HepG2 (cell line): ENCODE results near the gene CNBD2.

Experiments
- HINFP ChIP-seq: sonication (generic); formaldehyde crosslinking; IDR thresholded peaks from 2 replicates; pipeline ENCODE4 v1.4.0; 2020; ENCODE audit warnings: low read depth, mild to moderate bottlenecking, missing genetic modification reagents
- MTA3 ChIP-seq: sonication (generic); formaldehyde crosslinking; IDR thresholded peaks from 2 replicates; pipeline ENCODE4 v1.4.0; 2020; ENCODE audit warnings: missing genetic modification reagents
- POLR2A ChIP-seq, 2 experiments: IDR thresholded peaks; 2 replicates each; pipeline ENCODE4 v1.6.1; 2011; ENCODE audit warnings: low read depth in 2 of 2, low read length in 2 of 2, mild to moderate bottlenecking in 1 of 2, moderate library complexity in 1 of 2; ENCODE audit not compliant: insufficient read depth in 1 of 2
- RXRA ChIP-seq: sonication (generic); formaldehyde crosslinking; IDR thresholded peaks from 2 replicates; pipeline ENCODE4 v1.5.1; 2020; ENCODE audit warnings: missing genetic modification reagents
- SOX6 ChIP-seq, 2 experiments: fragments of 450-650 bp in 1 of 2; sonication (generic) in 1 of 2; formaldehyde crosslinking in 1 of 2; IDR thresholded peaks; 2 replicates each; pipeline versions ENCODE4 v1.4.0 to v1.6.1; 2017 to 2020; ENCODE audit warnings: antibody characterized with exemption in 1 of 2, mild to moderate bottlenecking in 1 of 2, missing genetic modification reagents in 1 of 2
- ZNF138 ChIP-seq: sonication (generic); formaldehyde crosslinking; IDR thresholded peaks from 2 replicates; pipeline ENCODE4 v1.5.0; 2020; ENCODE audit warnings: mild to moderate bottlenecking, low read depth, missing genetic modification reagents
- TF ChIP-seq, protein P1 (sequence below): sonication (generic); formaldehyde crosslinking; IDR thresholded peaks from 2 replicates; pipeline ENCODE4 v1.4.0; 2020; ENCODE audit warnings: missing genetic modification reagents
- TF ChIP-seq, protein P2 (sequence below): IDR thresholded peaks from 2 replicates; pipeline ENCODE4 v1.6.1; 2012; ENCODE audit warnings: low read depth, low read length, improper control_type of control experiment

GRCh38 chr20:36043441-36043840 is 75.1 kb downstream of the CNBD2 start:
- TF ChIP-seq, protein P1, sequence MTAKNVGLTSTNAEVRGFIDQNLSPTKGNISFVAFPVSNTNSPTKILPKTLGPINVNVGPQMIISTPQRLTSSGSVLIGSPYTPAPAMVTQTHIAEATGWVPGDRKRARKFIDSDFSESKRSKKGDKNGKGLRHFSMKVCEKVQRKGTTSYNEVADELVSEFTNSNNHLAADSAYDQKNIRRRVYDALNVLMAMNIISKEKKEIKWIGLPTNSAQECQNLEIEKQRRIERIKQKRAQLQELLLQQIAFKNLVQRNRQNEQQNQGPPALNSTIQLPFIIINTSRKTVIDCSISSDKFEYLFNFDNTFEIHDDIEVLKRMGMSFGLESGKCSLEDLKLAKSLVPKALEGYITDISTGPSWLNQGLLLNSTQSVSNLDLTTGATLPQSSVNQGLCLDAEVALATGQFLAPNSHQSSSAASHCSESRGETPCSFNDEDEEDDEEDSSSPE (CRISPR knock-in tag): no peak
- no peak for TF ChIP-seq SOX6 (IDR thresholded peaks at IDR 0.05)
- no peak for TF ChIP-seq SOX6 (CRISPR knock-in tag; IDR thresholded peaks at IDR 0.05)
- no peak for TF ChIP-seq HINFP (CRISPR knock-in tag)
- TF ChIP-seq MTA3 (CRISPR knock-in tag): no peak
- no peak for TF ChIP-seq POLR2A (IDR thresholded peaks at IDR 0.05; ENCODE audit: insufficient read depth in 1 of 2, low read depth in 2 of 2, low read length in 2 of 2)
- TF ChIP-seq RXRA (CRISPR knock-in tag): no peak
- TF ChIP-seq, protein P2, sequence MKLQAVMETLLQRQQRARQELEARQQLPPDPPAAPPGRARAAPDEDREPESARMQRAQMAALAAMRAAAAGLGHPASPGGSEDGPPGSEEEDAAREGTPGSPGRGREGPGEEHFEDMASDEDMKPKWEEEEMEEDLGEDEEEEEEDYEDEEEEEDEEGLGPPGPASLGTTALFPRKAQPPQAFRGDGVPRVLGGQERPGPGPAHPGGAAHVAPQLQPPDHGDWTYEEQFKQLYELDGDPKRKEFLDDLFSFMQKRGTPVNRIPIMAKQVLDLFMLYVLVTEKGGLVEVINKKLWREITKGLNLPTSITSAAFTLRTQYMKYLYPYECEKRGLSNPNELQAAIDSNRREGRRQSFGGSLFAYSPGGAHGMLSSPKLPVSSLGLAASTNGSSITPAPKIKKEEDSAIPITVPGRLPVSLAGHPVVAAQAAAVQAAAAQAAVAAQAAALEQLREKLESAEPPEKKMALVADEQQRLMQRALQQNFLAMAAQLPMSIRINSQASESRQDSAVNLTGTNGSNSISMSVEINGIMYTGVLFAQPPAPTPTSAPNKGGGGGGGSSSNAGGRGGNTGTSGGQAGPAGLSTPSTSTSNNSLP: no peak
- TF ChIP-seq ZNF138 (CRISPR knock-in tag): no peak
